Fibroblast of pulmonary artery (primary cell): ENCODE measurements around the gene GPC1.

Source experiments
- DNase-seq: peaks from one replicate; pipeline ENCODE4 v3.0.0-alpha.2; 2010; ENCODE audit warnings: low read depth
- H3K4me3 ChIP-seq: replicated peaks from 2 replicates; pipeline ENCODE4 v1.5.1; 2011; ENCODE audit warnings: low read depth, mild to moderate bottlenecking, control low read depth, low read length, moderate library complexity
- CTCF ChIP-seq: IDR thresholded peaks from 2 replicates; pipeline ENCODE4 v1.5.1; 2011; ENCODE audit warnings: mild to moderate bottlenecking, control low read depth, low read length, inconsistent platforms; ENCODE audit errors: missing control alignments

Gene GPC1

GRCh38 chr2:240436683-240437550, 1.5 kb downstream of the GPC1 start:
- no peak for TF ChIP-seq CTCF
- H3K4me3 ChIP-seq: peak overlapping the region; percentile 63
- peak; percentile 32 for DNase-seq

GRCh38 chr2:240437551-240437860, 2.0 kb downstream of the GPC1 start:
- DNase-seq: no peak
- H3K4me3 ChIP-seq: peak overlapping the region; percentile 63
- TF ChIP-seq CTCF: no peak

GRCh38 chr2:240437861-240438809, 2.7 kb downstream of the GPC1 start:
- peak overlapping the region; percentile 63 for H3K4me3 ChIP-seq
- TF ChIP-seq CTCF: peak; percentile 87
- DNase-seq: peak; percentile 60

GRCh38 chr2:240438810-240439697, 3.6 kb downstream of the GPC1 start:
- TF ChIP-seq CTCF: no peak
- H3K4me3 ChIP-seq: no peak overlapping the region
- DNase-seq: no peak

- TF ChIP-seq CTCF: no peak
- no peak for DNase-seq
- no peak overlapping the region for H3K4me3 ChIP-seq
Measured at GRCh38 chr2:240439698-240440151, 4.3 kb downstream of the GPC1 start.

- H3K4me3 ChIP-seq: no peak overlapping the region
- no peak for TF ChIP-seq CTCF
- DNase-seq: no peak
Measured at GRCh38 chr2:240440251-240440650, 4.8 kb downstream of the GPC1 start.
